ENCODE measurements around the gene LSM14A.
"Not testable (repeated sequence)": the region's sequence is repeated elsewhere in the genome, so short reads cannot be mapped to it uniquely, and the experiment has no call there.

The LSM14A gene

GRCh38 chr19:34171877-34172660 lies at the start of gene LSM14A:
Gene LSM14A, plus strand, starts transcription at chr19:34172504. Its CDS starts 139 bp downstream, at chr19:34172643.
- DNase-seq = peak; percentile 92

GRCh38 chr19:34124828-34125227 lies 47.5 kb upstream of the LSM14A start:
- DNase-seq = no peak

GRCh38 chr19:34126966-34127365 lies 45.3 kb upstream of the LSM14A start:
- DNase-seq = no peak

- no peak for DNase-seq
Measured at GRCh38 chr19:34127684-34128189, 44.6 kb upstream of the LSM14A start.

GRCh38 chr19:34128558-34129250 lies 43.6 kb upstream of the LSM14A start:
- no peak for DNase-seq

GRCh38 chr19:34131100-34131499 lies 41.2 kb upstream of the LSM14A start:
- DNase-seq = no peak

- not testable (repeated sequence) for DNase-seq
Measured at GRCh38 chr19:34132145-34132544, 40.2 kb upstream of the LSM14A start.

- DNase-seq = not testable (repeated sequence)
Measured at GRCh38 chr19:34132706-34133105, 39.6 kb upstream of the LSM14A start.

- peak; percentile 94 for DNase-seq
Measured at GRCh38 chr19:34134190-34135053, 37.9 kb upstream of the LSM14A start.

- DNase-seq = no peak
Measured at GRCh38 chr19:34135054-34135800, 37.1 kb upstream of the LSM14A start.

- no peak for DNase-seq
Measured at GRCh38 chr19:34135821-34136611, 36.3 kb upstream of the LSM14A start.

- DNase-seq = no peak
Measured at GRCh38 chr19:34141025-34141424, 31.3 kb upstream of the LSM14A start.

GRCh38 chr19:34142440-34142839 lies 29.9 kb upstream of the LSM14A start:
- no peak for DNase-seq

GRCh38 chr19:34145741-34146202 lies 26.5 kb upstream of the LSM14A start:
- DNase-seq = peak; percentile 73

GRCh38 chr19:34148658-34149185 lies 23.6 kb upstream of the LSM14A start:
- DNase-seq = no peak

GRCh38 chr19:34149873-34150272 lies 22.4 kb upstream of the LSM14A start:
- no peak for DNase-seq

GRCh38 chr19:34150558-34150957 lies 21.7 kb upstream of the LSM14A start:
- no peak for DNase-seq

GRCh38 chr19:34151439-34151838 lies 20.9 kb upstream of the LSM14A start:
- DNase-seq = no peak

- DNase-seq = no peak
Measured at GRCh38 chr19:34154401-34154800, 17.9 kb upstream of the LSM14A start.

- no peak for DNase-seq
Measured at GRCh38 chr19:34155686-34156085, 16.6 kb upstream of the LSM14A start.

GRCh38 chr19:34158966-34159365 lies 13.3 kb upstream of the LSM14A start:
- not testable (repeated sequence) for DNase-seq

Data from activated CD4-positive, alpha-beta T cell treated with anti-CD3 and anti-CD28 coated beads, Interleukin-2, Interleukin-6, amounts not matched to agents 100 ng/mL and 50 ng/mL, durations not matched to agents 16 hours and 8 hours (primary cell).